HG03095 (cell line): Measurements from ENCODE around the gene SZRD1.
"Not testable (repeated sequence)": the region's sequence is repeated elsewhere in the genome, so short reads cannot be mapped to it uniquely, and the experiment has no call there.

Experiments
- ATAC-seq: cut with Tn5 transposase; IDR thresholded peaks from one replicate; pipeline ENCODE4 v1.9.1; 2021; ENCODE audit warnings: moderate library complexity; ENCODE audit not compliant: unreplicated experiment

The SZRD1 gene, protein sequence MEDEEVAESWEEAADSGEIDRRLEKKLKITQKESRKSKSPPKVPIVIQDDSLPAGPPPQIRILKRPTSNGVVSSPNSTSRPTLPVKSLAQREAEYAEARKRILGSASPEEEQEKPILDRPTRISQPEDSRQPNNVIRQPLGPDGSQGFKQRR

DNA sequence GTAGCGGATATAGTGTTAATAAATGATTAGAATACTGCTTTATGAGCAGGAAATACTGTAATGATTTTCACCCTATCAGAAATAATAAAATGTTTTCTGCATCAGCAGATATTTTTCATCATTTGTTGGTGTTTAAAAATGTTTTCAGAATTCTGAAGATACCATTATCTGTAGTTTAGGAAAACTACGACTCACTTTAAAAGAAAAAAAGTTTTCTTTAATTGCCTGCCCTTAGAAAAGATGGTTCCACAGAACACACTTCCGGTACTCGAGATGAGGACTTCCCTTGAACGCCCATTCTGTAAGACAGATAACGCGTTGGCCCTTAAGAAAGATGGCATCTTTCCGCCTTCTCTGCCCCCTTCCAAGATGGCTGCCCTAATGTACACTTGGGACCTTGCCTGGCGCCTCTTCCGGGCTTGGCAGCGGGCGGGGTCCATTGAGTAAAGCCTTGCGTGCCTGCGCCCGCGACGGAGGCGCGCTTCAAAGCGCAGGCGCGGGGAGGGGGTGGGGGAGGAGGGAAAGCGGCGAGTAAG is at the start of gene SZRD1:
TSS of gene SZRD1 (plus strand) at position 521 of the 536 bp plus-strand sequence. CDS start 16 bp downstream, outside the sequence.
- ATAC-seq = peak; percentile 83

DNA sequence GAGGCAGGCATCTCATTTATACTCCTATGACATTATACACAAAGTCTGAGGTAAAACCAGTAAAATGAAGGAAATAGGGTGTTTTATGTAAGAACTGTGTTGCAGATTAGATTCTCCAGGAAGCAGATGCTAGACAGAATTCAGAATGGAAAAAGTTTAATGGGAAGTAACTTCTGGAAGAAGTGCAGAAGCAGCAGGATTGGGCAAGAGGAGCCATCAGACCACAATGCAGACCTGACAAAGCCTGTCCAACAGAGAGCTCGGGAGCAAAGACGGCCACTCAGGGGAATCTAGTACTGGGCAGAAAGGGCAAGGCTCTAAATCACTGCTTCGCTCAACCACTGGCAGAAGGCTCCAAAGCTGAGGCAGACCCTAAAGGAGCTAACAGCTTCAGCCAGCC is 48.5 kb upstream of the SZRD1 start:
- ATAC-seq = no peak

DNA sequence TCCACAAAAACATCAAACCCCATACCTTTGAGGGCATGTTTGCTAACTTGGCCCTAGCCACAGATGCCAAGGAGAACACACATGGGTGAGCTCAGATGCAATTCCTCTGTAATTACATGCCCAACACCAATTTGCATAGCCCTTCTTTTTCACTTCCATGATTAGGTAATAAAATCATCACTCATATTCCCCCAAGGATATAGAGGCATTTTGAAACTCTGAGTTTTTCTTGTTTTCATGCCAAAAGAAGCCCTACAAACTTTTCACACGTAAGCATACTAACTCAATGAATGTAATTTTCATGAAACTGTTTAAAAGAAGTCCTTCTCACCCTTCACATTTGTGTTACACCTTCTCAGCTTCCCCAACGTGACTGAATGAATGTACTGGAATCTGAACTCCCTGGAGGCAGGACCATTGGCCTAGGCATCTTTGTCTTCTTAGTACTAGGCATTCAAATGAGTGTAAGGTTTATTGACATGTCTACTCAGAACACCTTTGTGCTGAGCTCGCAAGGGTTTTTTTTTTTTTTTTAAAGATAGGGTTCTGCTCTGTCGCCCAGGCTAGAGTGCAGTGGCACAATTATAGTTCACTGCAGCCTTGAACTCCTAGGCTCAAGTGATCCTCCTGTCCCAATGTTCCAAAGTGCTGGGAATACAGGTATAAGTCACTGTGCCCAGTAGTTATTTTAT is 45.7 kb upstream of the SZRD1 start:
- ATAC-seq = no peak

DNA sequence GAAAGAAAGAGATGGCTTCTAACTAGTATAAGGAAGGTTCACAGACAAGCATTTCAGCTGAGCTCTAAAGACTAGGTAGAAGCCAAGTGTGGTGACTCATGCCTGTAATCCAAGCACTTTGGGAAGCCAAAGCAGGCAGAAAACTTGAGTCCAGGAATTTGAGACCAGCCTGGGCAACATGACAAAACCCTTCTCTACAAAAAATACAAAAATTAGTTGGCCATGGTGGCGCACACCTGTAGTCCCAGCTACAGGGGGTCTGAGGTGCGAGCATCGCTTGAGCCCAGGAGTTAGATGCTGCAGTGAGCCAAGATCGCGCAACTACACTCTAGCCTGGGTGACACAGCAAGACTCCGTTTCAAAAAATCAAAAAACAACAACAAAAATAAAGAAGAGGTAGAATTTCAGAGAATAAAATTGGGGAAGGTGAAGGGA is 42.6 kb upstream of the SZRD1 start:
- ATAC-seq = no peak

DNA sequence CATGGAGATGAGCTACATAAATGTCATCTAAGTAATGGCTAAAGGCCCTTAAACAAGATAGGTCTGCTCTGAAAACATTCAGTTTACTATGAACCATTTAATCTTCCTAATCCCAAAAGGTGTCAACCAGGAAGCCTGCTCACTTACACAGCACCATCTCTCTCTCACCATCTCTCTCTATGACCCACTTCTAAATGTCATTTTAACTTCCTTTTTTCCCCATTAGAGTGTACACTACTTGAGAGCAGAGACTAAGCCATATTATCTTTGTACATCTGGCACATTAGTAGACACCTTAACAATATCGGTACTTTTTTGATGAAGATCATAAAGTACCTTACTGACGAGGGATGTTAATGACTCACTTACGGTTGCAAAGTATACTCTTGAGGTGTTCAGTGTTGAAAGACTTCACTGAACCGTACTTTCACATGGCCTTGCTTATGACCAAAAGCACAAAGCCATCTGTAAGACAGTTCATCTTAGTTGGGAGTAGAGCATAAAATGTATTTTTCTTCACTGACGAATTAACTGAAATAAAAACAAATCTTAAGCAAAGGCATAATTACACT is 40.1 kb upstream of the SZRD1 start:
- no peak for ATAC-seq

DNA sequence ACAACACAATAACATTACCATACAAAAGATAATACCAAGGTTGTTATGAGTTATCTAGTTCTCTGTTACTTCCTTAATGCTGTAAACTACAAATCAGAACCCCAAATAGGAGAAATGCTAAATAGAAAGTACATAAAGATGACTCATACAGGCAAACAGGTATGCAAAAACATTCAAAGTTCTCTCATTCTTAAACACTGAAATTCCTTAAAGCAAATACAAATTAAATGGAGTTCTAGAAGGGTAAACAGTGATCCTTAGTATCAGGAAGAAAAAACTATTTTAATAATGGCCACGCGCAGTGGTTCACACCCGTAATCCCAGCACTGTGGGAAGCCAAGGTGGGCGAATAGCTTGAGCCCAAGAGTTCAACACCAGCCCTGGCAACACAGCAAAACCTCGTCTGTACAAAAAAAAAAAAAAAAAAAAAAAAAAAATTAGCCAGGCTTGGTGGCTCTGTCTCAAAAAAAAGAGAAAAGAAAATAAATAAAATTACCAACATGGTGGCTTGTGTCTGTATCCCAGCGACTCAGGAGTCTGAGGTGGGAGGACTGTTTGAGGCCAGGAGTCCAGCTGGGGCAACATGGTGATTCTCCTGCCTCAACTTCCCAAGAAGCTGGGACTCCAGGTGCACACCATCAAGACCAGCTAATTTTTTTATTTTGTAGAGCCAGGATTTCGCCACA is 32.2 kb upstream of the SZRD1 start:
- no peak for ATAC-seq

DNA sequence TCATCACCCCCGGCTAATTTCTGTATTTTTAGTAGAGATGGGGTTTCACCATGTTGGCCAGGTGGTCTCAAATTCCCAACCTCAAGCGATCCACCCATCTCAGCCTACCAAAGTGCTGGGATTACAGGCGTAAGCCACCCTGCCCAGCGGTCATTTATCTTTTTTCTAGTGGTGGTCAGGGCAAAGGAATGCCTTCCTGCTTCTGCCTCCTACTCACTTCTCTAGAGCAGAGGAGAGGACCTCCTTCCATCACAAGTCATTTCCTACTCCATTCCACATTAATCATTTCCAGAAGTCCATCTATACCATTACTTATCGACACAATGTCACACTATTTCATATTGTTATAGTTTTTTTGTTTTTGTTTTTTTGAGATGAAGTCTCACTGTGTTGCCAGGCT is 28.1 kb upstream of the SZRD1 start:
- no peak for ATAC-seq

DNA sequence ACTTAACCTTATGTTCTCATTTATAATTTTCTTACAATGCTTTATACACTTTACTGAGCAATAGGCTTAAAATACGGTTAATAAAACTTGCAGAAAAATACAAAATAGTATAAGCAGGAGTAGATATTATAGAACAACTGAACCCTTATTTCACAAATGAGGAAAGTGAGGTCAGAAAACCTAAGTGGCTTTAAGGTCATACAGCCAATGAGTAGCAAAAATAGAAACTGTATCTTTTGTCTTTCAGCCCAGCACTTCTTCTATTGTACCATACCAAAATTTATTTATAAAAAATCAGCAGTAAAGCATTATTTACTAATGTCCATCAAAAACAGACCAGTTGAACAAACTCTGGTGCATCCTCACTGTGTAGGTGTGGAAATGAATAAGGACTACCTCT is 26.4 kb upstream of the SZRD1 start:
- no peak for ATAC-seq

DNA sequence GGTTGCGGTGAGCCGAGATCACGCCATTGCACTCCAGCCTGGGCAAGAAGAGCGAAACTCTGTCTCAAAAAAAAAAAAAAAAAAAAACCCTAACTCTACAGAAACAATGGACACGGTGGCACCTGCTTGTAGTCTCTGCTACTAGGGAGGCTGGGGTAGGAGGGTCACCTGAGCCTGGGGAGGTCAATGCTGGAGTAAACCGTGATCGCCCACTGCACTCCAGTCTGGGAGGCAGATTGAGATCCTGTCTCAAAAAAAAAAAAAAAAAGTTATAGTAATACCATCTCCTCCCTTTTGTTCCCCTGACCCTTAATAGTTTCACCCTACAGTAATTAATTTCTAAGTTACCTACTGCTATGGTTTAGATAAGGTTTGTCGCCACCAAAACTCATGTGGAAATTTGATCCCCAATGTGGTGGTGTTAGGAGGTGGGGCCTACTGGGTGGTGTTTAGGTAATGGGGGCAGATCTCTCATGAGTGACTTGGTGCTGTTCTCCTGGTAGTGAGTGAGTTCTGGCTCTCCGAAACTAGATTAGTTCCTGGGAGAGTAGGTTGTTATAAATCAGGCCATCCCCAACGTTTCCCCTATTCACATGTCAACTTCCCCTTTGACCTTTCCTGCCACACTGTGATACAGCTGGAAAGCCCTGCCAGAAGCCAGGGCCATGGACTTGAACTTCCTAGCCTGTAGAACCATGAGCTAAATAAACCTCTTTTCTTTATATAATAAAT is 24.5 kb upstream of the SZRD1 start:
- ATAC-seq = no peak

DNA sequence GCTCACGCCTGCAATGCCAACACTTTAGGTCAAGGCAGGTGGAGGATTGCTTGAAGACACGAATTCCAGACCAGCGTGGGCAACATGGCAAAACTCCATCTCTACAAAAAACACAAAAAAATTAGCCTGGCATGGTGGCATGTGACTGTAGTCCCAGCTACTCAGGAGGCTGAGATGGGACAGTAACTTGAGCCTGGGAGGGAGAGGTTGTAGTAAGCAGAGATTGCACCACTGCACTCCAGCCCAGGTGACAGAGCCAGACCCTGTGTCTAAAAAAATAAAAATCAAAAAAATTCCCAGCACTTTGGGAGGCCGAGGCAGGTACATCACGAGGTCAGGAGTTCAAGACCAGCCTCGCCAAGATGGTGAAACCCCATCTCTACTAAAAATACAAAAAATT is 23.8 kb upstream of the SZRD1 start:
- ATAC-seq = not testable (repeated sequence)

DNA sequence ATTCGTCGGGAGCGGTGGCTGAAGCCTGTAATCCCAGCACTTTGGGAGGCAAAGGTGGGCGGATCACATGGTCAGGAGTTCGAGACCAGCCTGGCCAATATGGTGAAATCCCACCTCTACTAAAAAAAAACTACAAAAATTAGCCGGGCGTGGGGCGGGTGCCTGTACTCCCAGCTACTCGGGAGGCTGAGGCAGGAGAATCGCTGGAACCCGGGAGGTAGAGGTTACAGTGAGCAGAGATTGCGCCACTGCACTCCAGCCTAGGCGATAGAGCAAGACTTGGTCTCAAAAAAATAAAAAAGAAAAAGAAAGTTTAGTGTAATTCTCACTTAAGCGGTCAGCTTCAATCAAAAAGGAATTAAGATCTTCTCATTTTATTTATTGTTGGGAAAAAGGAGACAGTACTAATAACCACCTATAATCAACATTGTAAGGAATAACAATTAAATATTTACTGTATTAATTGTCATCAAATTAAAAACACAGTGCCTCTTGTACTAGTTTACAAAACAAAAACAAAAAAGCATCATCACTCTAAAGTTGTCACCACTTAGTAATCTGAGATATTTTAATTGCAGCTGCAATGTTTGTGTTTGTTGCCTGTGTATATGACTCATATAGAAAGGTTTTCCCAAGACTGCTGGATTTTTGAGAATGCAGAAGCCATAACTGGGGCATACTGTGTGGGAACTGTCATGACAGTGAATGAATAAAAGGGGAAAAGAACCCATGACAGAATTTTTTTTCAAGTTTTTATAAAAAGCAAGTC is 18.4 kb upstream of the SZRD1 start:
- no peak for ATAC-seq

DNA sequence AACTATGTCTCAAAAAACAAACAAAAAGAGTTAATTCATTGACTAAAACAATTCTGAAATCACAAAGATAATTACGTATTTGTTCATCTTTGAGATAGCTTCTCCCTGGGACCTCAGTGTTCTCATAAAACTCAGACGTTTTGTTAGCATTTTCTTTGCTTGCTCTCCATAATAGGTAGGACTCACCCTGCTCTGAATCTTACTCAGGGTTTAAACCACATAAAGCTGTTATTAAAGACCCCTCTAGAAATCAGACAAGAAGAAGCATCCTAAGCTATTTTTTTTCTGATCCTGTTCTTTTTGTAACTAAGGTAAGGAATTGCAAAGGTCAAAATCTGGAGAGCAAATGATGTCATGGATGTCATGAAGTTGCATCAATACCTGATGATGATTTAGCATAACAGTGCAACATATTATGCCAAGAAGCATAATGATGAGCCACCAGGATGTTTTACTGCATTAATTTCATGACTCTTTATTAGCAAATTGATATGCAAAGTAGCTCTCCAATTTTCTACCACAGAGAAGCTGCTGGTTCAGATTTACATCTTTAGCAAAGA is 17.1 kb upstream of the SZRD1 start:
- no peak for ATAC-seq

DNA sequence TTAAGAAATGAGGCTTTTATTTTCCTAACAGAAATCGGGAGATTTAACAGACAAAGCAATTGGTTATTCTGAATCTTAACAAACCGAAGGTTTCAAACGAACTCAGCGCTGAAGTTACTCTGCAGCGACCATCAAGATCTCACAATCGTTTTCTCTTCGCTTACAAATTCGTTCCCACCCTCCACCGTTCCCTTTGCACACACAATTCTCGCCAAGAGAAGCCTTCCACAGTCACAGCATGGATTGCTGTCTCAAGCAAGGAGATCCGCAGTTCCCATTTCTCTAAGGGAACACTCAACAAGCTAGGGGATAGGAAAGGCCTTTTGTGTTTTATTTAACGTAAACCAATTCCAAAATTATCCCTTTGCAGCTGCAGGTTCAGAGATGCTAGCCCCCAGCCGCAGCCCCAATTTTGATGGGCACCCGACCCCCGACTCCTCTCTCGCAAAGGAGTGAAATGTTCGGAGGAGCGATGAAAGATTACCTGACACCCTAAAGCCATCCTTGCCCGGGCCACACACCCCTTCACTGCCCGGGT is 15.5 kb upstream of the SZRD1 start:
- no peak for ATAC-seq

DNA sequence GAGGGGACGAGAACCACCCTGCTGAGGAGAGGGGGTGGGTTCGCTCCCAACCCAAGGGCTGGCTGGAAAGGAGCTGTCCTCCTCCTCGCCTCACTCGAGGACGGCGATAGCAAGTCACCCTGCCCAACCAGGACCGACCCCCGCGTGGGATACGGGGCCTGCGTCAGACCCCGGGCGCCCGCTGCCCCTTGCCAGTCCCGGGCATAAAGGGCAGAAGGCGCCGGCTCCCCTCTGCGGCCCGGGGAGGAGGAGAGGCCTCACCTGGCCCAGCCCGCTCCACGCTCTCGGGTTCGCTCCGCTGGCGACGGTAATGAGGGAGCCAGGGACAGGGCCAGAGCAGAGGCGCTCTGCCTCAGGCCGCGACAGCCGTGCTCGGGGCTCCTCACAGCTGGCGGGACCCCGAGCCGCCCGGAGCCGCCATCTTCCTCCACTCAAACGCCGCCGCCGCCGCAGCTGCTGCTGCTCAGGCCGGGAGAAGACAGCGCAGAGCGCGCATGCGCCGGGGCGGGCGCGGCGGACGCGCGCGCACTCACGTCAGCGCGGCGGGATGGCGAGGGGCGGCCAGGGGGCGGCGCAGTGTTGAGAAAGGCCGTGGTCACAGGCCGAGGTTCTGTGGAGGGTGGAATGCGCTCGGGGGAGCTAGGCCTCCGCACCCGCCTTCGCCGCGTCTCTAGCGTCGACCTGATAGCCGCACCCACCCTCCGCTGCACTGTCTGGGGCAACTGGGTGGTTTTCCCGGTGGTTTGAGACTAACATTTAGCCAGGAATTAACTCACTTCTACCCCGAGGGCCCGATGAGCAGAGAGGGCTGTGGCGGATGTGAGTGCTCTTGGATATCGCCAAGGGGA is 14.8 kb upstream of the SZRD1 start, which contains the start of gene FBXO42:
TSS of gene FBXO42 (minus strand) at position 487 of the 848 bp plus-strand sequence. CDS start 37,062 bp downstream, outside the sequence.
- peak; percentile 89 for ATAC-seq

DNA sequence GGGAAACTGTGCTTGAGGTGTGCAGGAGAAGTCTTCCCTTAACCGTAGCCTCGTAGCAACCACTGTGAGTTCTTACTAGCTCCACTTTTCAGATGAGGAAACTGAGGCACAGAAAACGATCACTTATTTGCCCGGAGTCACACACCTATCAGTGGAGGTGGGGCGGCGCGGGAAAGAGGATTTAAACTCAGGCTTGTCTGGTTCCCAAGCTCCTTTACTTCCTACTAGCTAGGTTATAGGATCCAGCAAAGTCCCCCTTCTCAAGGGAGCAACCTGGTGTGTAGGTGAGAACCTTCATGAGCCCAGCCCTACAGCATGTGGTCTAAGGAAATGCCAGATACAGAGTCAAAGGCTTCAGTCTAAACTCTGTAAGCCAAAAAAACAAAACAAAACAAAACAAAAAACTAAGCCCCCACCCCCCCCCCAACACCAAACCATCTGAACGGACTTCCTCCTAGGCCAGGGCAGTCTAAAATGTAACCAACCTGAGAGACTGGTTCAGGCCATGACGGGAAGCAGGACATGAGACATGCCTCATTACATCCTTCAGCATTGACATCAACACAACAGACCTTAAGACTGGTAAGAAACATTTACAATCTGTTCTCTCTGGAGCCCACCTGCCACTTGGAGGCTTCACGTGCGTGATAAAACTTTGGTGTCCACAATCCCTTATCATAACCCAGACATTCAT is 14.1 kb upstream of the SZRD1 start:
- ATAC-seq = no peak

DNA sequence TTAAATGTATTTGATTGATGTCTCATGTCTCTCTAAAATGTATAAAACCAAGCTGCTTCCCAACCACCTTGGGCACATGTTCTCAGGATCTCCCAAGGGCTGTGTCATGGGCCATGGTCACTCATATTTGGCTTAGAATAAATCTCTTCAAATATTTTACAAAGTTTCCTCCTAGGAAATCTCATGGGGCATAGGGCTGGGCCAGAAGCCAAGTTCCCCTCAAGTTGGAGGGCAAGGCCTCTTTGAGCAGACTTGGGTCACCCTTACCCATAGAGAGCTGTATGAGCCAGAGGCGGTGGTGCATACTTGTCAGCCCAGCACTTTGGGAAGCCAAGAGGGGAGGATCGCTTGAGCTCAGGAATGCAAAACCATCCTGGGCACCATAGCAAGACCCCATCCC is 12.4 kb upstream of the SZRD1 start:
- no peak for ATAC-seq

DNA sequence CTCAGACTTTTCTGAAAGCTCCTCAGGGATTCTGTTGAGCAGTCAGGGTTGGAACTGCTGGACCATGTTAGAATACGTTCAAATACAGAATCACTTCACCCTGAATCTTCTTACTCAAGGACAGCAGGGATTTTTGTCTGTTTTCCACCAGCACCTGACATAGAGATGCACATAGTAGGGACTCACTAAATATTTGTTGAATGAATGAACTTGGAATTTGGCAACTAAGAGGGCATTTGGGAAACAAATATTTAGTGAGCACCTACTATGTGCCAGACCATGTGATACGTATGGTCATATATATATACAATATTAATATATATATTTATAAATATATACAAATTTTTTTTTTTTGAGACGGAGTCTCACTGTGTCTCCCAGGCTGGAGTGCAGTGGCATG is 10.2 kb upstream of the SZRD1 start:
- ATAC-seq = no peak

DNA sequence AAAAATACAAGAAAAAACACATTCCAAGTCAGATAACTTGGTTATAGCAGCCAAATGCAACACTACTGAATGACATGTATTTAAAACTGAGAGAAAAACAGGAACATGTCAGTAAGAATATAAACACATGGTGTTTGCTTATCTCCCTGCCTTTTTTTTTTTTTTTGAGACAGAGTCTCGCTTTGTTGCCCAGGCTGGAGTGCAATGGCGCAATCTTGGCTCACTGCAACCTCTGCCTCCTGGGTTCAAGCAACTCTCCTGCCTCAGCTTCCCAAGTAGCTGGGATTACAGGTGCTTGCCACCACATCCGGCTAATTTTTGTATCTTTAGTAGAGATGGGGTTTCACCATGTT is 1.9 kb upstream of the SZRD1 start:
- not testable (repeated sequence) for ATAC-seq
